Uterus (tissue), 2 donors: ENCODE data around the gene SIK1.

Experiments
- CTCF ChIP-seq, 4 experiments: fragments of 200-600 bp in 2 of 4; fragments of 450-650 bp in 2 of 4; sonication (generic) in 2 of 4; IDR thresholded peaks; one replicate each; pipeline ENCODE4 v1.5.1; 2016 to 2019; ENCODE audit warnings: antibody characterized with exemption in 4 of 4, mild to moderate bottlenecking in 2 of 4, moderate library complexity in 1 of 4
- POLR2A ChIP-seq, 2 donors: fragments of 450-650 bp; IDR thresholded peaks; one replicate each; pipeline ENCODE4 v1.6.1; 2016; ENCODE audit warnings: antibody characterized with exemption in 2 of 2, mild to moderate bottlenecking in 1 of 2, moderate library complexity in 1 of 2

GRCh38 chr21:43366656-43367055, 60.3 kb downstream of the SIK1 start:
- TF ChIP-seq POLR2A (IDR thresholded peaks at IDR 0.05), result no peak
- TF ChIP-seq CTCF (IDR thresholded peaks at IDR 0.05), result no peak
